CD8-positive, alpha-beta memory T cell (primary cell): ENCODE measurements around the gene SLC1A7. TPM values are rescaled to one million over a fixed set of nuclear protein-coding genes. Genes with fewer than 3 reads are reported as not detected.

Source experiments
- CTCF ChIA-PET: fragments of 350-600 bp; sonication (Branson Sonifier 250); formaldehyde crosslinking; loops from one replicate; lab custom pipeline; 2021; ENCODE audit warnings: antibody characterized with exemption; lab: Charles Lee
- POLR2A ChIA-PET: fragments of 350-600 bp; sonication (Branson Sonifier 250); formaldehyde crosslinking; loops from one replicate; lab custom pipeline; 2021; ENCODE audit warnings: antibody characterized with exemption; lab: Charles Lee
- DNase-seq, 5 donors: peaks; one replicate each; pipeline versions ENCODE4 v3.0.0 to v3.0.0-alpha.2; 2020 to 2022; ENCODE audit warnings: mixed read lengths in 1 of 5
- H3K27ac ChIP-seq: one replicate; pipeline ENCODE4 v1.7.0; 2013; ENCODE audit warnings: low read depth, mild to moderate bottlenecking, low read length, moderate library complexity
- H3K27me3 ChIP-seq: 2 replicates; pipeline ENCODE4 v1.7.0; 2013; ENCODE audit warnings: low read length, mild to moderate bottlenecking; ENCODE audit not compliant: insufficient read depth, poor library complexity, severe bottlenecking
- H3K36me3 ChIP-seq: 2 replicates; pipeline ENCODE4 v1.7.0; 2013; ENCODE audit warnings: mild to moderate bottlenecking, low read length, moderate library complexity; ENCODE audit not compliant: insufficient read depth
- H3K4me1 ChIP-seq: 2 replicates; pipeline ENCODE4 v1.7.0; 2013; ENCODE audit warnings: mild to moderate bottlenecking, low read length, moderate library complexity; ENCODE audit not compliant: insufficient read depth
- H3K4me3 ChIP-seq: 2 replicates; pipeline ENCODE4 v1.7.0; 2013; ENCODE audit warnings: mild to moderate bottlenecking, low read length
- H3K9me3 ChIP-seq: 2 replicates; pipeline ENCODE4 v1.7.0; 2013; ENCODE audit warnings: mild to moderate bottlenecking, low read length
- H3K27ac Mint-ChIP-seq, 8 donors: one replicate each; pipeline ENCODE4 v1.8.0; 2020 to 2021; ENCODE audit warnings: mixed read lengths in 8 of 8, mild to moderate bottlenecking in 6 of 8, inconsistent platforms in 3 of 8, moderate library complexity in 3 of 8
- H3K27me3 Mint-ChIP-seq, 2 donors: one replicate each; pipeline ENCODE4 v1.8.0; 2020 to 2021; ENCODE audit warnings: mixed read lengths in 2 of 2, mild to moderate bottlenecking in 1 of 2, moderate library complexity in 1 of 2
- H3K36me3 Mint-ChIP-seq, 3 donors: one replicate each; pipeline ENCODE4 v1.8.0; 2020 to 2021; ENCODE audit warnings: mixed read lengths in 3 of 3, inconsistent platforms in 1 of 3, mild to moderate bottlenecking in 1 of 3
- H3K4me1 Mint-ChIP-seq, 3 donors: one replicate each; pipeline ENCODE4 v1.8.0; 2020 to 2021; ENCODE audit warnings: mixed read lengths in 3 of 3, inconsistent platforms in 1 of 3, mild to moderate bottlenecking in 1 of 3
- H3K4me3 Mint-ChIP-seq, 7 donors: one replicate each; pipeline ENCODE4 v1.8.0; 2020 to 2021; ENCODE audit warnings: mixed read lengths in 7 of 7, mild to moderate bottlenecking in 6 of 7, moderate library complexity in 4 of 7, inconsistent platforms in 2 of 7
- H3K9me3 Mint-ChIP-seq, 5 donors: one replicate each; pipeline ENCODE4 v1.8.0; 2020 to 2022; ENCODE audit warnings: mixed read lengths in 5 of 5, mild to moderate bottlenecking in 3 of 5, moderate library complexity in 2 of 5, inconsistent platforms in 1 of 5
- polyA plus RNA-seq: library from polyadenylated mRNA; unstranded; fragments of 300-500 nt; fragmentation: Illumina TruSeq; gene quantifications from one replicate; pipeline ENCODE4 v1.2.3, GENCODE V29; 2021
- total RNA-seq, 2 experiments: library from RNA; stranded (reverse); gene quantifications; one replicate each; pipeline ENCODE4 v1.2.3, GENCODE V29; 2021

Gene SLC1A7
- total and polyA plus RNA-seq, 3 experiments from 2014 or later = 0.08 TPM; not detected in 2

DNA sequence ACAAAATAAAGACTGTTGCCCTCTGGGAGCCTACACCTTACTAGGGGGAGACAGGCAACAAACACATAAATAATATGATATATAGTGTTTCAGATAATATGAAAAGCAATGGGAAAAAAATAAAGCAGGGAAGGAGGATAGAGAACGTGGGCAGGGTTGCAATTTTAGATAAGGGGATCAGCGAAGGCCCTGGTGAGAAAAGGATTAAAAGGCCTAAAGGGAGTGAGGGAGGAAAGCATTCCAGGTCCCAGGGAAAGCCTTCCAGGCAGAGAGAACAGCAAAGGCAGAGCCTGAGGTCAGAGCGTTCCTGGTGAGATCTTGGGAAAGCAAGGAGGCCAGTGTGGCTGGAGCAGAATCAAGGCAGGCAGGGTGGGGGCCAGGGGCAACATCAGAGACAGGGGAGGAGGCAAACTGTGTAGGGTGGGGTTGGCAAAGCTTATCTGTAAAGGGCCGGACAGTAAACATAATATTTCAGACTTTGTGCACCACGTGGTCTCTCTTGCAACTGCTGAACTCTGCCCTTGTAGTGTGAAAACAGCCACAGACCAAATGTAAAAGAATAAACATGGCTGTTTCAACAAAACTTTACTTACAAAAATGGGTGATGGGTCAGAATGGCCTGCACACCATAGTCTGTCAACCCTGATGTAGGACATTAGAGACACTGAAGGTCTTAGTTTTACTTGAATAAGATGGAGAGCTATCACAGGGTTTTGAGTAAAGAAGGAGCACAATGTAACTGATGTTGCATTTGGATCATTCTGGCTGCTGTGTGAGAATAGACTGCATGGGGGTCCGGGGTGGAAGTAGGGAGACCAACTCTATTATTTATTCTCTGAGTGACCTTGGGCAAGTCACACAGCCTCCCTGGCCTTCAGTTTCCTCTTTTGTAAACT, 40.9 kb upstream of the SLC1A7 start:
- POLR2A ChIA-PET = interaction anchor here (0.7 kb wide), 1 partner anchor 47 kb away, joined by 3 read pairs; no protein-coding TSS in a partner anchor
- H3K27ac ChIP-seq = peak overlapping the region; percentile 43
- no peaks in the 10 kb centered on the region for H3K4me1 ChIP-seq
- no peaks in the 10 kb centered on the region for H3K9me3 ChIP-seq
- no peak overlapping the region for H3K4me3 Mint-ChIP-seq
- H3K36me3 Mint-ChIP-seq = no peaks in the 10 kb centered on the region
- H3K9me3 Mint-ChIP-seq = no peaks in the 10 kb centered on the region
- H3K36me3 ChIP-seq = no peaks in the 10 kb centered on the region
- no peak overlapping the region for H3K4me3 ChIP-seq
- H3K27me3 ChIP-seq = no peaks in the 10 kb centered on the region
- CTCF ChIA-PET = interaction anchor here (1.2 to 4.4 kb wide), 3 partner anchors 11 to 12 kb away, joined by 4 to 18 read pairs (median 5); partner anchors contain the start of gene CPT2
- no peak for DNase-seq
- peaks cover 0 to 2% (median 0%) of the 10 kb centered on the region in 3 donors for H3K4me1 Mint-ChIP-seq
- peaks cover 0 to 16% of the 10 kb centered on the region in 2 donors for H3K27me3 Mint-ChIP-seq
- no peak overlapping the region for H3K27ac Mint-ChIP-seq

DNA sequence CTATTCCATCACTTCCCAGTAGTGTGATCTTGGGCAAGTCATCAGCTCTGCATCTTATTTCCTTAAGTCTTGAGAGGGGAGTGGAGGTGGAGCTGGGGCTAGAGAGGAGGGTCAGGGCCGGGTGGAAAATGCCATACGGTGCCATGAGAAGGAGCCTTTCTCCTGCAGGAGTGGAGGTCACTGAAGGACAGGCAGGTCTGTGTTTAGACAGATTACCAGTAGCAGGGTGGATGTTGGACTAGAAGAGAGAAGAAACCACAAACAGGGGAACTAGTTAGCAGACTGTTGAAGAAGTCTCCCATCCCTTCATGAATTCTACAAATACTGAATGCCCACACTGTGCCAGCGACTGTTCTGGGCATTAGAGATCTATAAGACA, 40.3 kb upstream of the SLC1A7 start:
- DNase-seq = no peak
- Histone ChIP-seq H3K27me3 (no peaks in the 10 kb centered on the region), H3K36me3 (no peaks in the 10 kb centered on the region), H3K9me3 (no peaks in the 10 kb centered on the region), H3K4me1 (no peaks in the 10 kb centered on the region), H3K27ac (peak overlapping the region; percentile 43), H3K4me3 (no peak overlapping the region)
- H3K27ac Mint-ChIP-seq = no peak overlapping the region
- peaks cover 0 to 14% of the 10 kb centered on the region in 2 donors for H3K27me3 Mint-ChIP-seq
- H3K4me3 Mint-ChIP-seq = no peak overlapping the region
- peaks cover 0 to 2% (median 0%) of the 10 kb centered on the region in 3 donors for H3K4me1 Mint-ChIP-seq
- ChIA-PET CTCF (interaction anchor here (0.9 to 1.6 kb wide), 3 partner anchors 9 to 13 kb away, joined by 4 to 5 read pairs (median 4); no protein-coding TSS in a partner anchor), POLR2A (interaction anchor here (0.7 kb wide), 1 partner anchor 46 kb away, joined by 3 read pairs; no protein-coding TSS in a partner anchor)
- no peaks in the 10 kb centered on the region for H3K36me3 Mint-ChIP-seq
- H3K9me3 Mint-ChIP-seq = no peaks in the 10 kb centered on the region

DNA sequence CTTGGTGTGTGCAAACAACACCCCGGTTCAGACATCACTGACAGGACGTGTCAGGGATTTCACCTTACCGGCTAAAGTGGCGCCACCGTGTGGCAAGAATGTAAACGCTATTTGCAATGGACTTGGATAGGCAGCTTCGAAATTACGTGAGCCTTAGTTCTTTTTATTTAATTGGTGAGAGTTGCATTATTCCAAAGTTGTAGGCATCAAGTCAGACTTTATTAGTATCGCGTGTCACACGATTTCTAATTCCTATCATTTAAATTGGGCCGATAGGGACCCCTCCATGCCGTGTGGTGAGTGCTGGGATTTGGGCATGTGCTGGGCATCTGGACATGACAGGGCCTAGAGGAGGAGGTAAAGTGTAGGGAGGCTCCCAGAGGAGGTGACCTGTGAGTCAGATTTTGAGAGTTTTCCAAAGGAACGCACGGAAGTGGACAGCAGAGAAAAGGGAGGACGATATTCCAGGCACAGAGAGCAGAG, 39.7 kb upstream of the SLC1A7 start:
- Mint-ChIP-seq H3K4me3 (no peak overlapping the region), H3K36me3 (no peaks in the 10 kb centered on the region), H3K27ac (no peak overlapping the region), H3K4me1 (peaks cover 0 to 2% (median 0%) of the 10 kb centered on the region in 3 donors), H3K27me3 (peaks cover 0 to 15% of the 10 kb centered on the region in 2 donors), H3K9me3 (no peaks in the 10 kb centered on the region)
- ChIA-PET POLR2A (interaction anchor here (0.7 kb wide), 1 partner anchor 45 kb away, joined by 3 read pairs; no protein-coding TSS in a partner anchor), CTCF (interaction anchor here (0.9 to 1.6 kb wide), 3 partner anchors 8 to 14 kb away, joined by 4 to 5 read pairs (median 4); no protein-coding TSS in a partner anchor)
- Histone ChIP-seq H3K4me3 (no peak overlapping the region), H3K36me3 (no peaks in the 10 kb centered on the region), H3K27ac (no peak overlapping the region), H3K9me3 (no peaks in the 10 kb centered on the region), H3K4me1 (no peaks in the 10 kb centered on the region), H3K27me3 (peaks cover 2% of the 10 kb centered on the region)
- peak; percentile 62 to 86 (median 66) for DNase-seq

DNA sequence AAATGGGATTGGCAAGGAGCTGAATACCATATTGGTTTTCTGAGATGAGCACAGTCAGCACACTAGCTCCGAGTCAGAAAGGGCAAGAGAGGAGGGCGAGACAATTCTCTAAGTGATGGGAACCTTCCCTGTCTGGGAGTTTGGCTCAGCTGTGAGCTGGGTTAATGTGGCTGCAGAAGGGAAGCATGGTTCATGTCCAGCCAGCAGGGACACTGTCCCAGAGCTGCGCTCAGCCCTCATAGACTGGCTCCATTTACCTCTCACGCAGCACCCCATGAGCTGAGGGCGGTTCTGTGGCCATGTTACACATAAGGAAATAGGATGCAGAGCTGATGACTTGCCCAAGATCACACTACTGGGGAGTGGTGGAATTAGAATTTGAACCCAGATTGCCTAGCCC, 38.5 kb upstream of the SLC1A7 start:
- Mint-ChIP-seq H3K36me3 (no peaks in the 10 kb centered on the region), H3K27me3 (peaks cover 0 to 16% of the 10 kb centered on the region in 2 donors), H3K4me3 (no peak overlapping the region), H3K9me3 (no peaks in the 10 kb centered on the region), H3K4me1 (peaks cover 0 to 2% (median 0%) of the 10 kb centered on the region in 3 donors), H3K27ac (no peak overlapping the region)
- no peaks in the 10 kb centered on the region for H3K4me1 ChIP-seq
- H3K9me3 ChIP-seq = no peaks in the 10 kb centered on the region
- POLR2A ChIA-PET = no interaction called here
- H3K4me3 ChIP-seq = no peak overlapping the region
- H3K27ac ChIP-seq = no peak overlapping the region
- H3K27me3 ChIP-seq = peaks cover 6% of the 10 kb centered on the region
- CTCF ChIA-PET = interaction anchor here (0.8 to 1.7 kb wide), 6 partner anchors 9 to 455 kb away, joined by 3 to 6 read pairs (median 4); partner anchors contain the start of gene ZYG11B
- no peaks in the 10 kb centered on the region for H3K36me3 ChIP-seq
- DNase-seq = no peak

DNA sequence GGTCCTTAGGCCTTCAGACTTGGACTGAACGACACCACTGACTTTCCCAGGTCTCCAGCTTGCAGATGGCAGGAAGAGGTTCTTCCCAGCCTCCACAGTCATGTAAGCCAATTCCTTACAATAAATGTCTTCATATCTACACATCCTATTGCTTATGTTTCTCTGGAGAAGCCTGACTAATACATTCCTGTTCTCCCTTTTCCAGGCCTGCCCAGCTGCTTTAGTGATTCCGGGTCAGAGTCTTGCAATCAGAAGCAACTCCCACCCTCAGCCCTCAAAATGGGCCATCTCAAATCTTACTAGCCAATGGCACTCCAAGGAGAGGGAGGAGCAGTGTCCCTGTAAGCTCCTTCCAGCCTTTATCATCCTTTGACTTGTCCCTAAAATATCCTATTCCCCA, 37.8 kb upstream of the SLC1A7 start:
- Histone ChIP-seq H3K36me3 (no peaks in the 10 kb centered on the region), H3K9me3 (no peaks in the 10 kb centered on the region), H3K27me3 (peaks cover 9% of the 10 kb centered on the region), H3K4me3 (no peak overlapping the region), H3K27ac (no peak overlapping the region), H3K4me1 (no peaks in the 10 kb centered on the region)
- H3K36me3 Mint-ChIP-seq = no peaks in the 10 kb centered on the region
- DNase-seq = no peak
- H3K4me1 Mint-ChIP-seq = peaks cover 0 to 2% (median 0%) of the 10 kb centered on the region in 3 donors
- H3K9me3 Mint-ChIP-seq = no peaks in the 10 kb centered on the region
- peaks cover under 1 to 24% of the 10 kb centered on the region in 2 donors for H3K27me3 Mint-ChIP-seq
- no peak overlapping the region for H3K4me3 Mint-ChIP-seq
- H3K27ac Mint-ChIP-seq = no peak overlapping the region
- ChIA-PET CTCF (interaction anchor here (1.1 to 1.7 kb wide), 5 partner anchors 10 to 454 kb away, joined by 3 to 6 read pairs (median 4); partner anchors contain the start of gene ZYG11B), POLR2A (no interaction called here)

DNA sequence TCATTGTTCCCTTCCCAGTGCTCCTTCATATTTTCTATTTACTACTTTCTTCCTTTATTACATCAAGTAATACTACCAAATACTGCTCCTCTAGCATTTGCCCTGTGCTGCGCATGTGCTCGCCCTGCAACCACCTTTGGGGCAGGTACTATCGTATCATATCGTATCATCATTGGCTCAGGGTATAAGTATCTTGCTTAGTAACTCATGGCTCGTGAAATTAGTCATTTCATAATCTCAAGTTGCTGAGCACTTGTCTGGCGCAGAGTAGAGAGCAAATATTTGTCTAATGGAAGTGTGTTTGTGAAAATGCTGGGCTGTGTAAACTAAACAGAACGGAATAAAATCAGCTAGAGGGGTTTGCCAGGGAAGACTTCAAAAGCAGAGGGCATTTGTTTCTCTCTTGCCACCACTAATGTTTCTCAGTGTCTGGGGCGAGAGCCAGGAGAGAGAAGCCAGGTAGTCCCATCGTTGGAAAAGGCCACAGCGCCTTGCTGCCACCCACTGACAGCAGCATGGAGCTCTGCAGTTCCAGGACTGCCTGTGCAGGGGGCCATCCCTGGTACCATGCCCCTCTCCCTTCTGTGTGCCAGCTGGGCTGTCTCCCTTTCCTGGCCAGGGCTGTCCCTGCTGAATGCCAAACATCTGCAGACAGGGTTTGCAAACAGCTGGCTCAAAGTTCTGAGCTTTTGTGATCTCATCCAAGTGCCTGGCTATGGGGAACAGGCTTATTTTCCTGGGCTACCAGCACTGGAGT, 34.2 kb upstream of the SLC1A7 start:
- no peaks in the 10 kb centered on the region for H3K9me3 ChIP-seq
- H3K9me3 Mint-ChIP-seq = no peaks in the 10 kb centered on the region
- no peak overlapping the region for H3K27ac ChIP-seq
- H3K4me3 ChIP-seq = no peak overlapping the region
- H3K27ac Mint-ChIP-seq = peak overlapping the region in 1 of 8 donors; percentile 11
- CTCF ChIA-PET = no interaction called here
- H3K4me1 Mint-ChIP-seq = peaks cover 5 to 8% (median 5%) of the 10 kb centered on the region in 3 donors
- no peak for DNase-seq
- POLR2A ChIA-PET = no interaction called here
- no peaks in the 10 kb centered on the region for H3K36me3 Mint-ChIP-seq
- H3K36me3 ChIP-seq = no peaks in the 10 kb centered on the region
- no peak overlapping the region for H3K4me3 Mint-ChIP-seq
- peaks cover 9% of the 10 kb centered on the region for H3K27me3 ChIP-seq
- H3K4me1 ChIP-seq = no peaks in the 10 kb centered on the region
- H3K27me3 Mint-ChIP-seq = peaks cover 12 to 33% of the 10 kb centered on the region in 2 donors

DNA sequence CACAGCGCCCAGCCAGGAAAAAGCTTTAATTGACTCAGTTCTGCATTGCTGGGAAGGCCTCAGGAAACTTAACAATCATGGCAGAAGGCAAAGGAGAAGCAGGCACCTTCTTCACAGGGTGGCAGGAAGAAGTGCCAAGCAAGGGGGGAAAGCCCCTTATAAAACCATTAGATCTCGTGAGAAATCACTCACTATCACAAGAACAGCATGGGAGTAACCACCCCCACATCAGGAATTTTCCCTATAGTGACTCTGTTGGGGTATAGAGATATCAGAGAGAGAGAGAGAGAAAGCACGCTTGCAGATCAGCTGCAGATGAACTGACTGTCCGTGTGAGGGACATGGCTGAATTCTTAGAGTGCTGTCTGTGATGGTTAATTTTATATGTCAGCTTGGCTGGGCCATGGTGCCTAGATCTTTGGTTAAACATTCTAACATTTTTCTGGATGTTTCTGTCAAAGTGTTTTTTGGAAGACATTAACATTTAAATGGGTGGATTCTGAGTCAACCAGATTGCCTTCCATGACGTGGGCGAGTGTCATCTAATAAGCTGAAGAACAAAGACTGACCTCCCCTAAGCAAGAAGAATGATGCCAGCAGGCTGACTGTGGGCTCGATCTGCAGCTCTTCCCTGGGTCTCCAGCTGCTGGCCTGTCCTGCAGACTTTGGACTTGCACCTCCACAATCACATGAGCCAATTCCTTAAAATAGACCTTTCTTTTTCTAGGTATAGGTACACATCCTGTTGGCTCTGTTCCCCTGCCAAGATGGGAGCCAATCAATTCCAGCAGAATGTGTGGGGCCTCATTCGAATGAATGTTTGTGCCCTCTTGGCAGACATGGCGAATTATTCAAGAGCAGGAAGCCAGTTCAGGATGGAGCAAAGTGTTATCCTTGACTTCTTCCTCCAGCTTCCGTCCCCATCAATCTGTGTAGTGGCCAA, 32.8 kb upstream of the SLC1A7 start:
- Histone ChIP-seq H3K9me3 (no peaks in the 10 kb centered on the region), H3K27ac (no peak overlapping the region), H3K27me3 (peaks cover 9% of the 10 kb centered on the region), H3K4me1 (no peaks in the 10 kb centered on the region), H3K36me3 (no peaks in the 10 kb centered on the region), H3K4me3 (no peak overlapping the region)
- H3K4me1 Mint-ChIP-seq = peaks cover 5 to 6% (median 5%) of the 10 kb centered on the region in 3 donors
- no peaks in the 10 kb centered on the region for H3K36me3 Mint-ChIP-seq
- CTCF ChIA-PET = interaction anchor here (1.7 kb wide), 1 partner anchor 16 kb away, joined by 5 read pairs; no protein-coding TSS in a partner anchor
- no peak overlapping the region for H3K4me3 Mint-ChIP-seq
- DNase-seq = no peak
- no peak overlapping the region for H3K27ac Mint-ChIP-seq
- POLR2A ChIA-PET = no interaction called here
- no peaks in the 10 kb centered on the region for H3K9me3 Mint-ChIP-seq
- peaks cover 12 to 30% of the 10 kb centered on the region in 2 donors for H3K27me3 Mint-ChIP-seq
